NK-92 treated with Interleukin-12 subunit alpha and Interleukin-12 subunit beta, amount 100 ng/mL, for 24 hours (cell line): Measurements from ENCODE around the gene PCED1B.
"Not testable (repeated sequence)": the region's sequence is repeated elsewhere in the genome, so short reads cannot be mapped to it uniquely, and the experiment has no call there.

ENCODE experiments used
- DNase-seq: peaks from one replicate; lab custom pipeline; 2025; lab: John Stamatoyannopoulos, UW

Gene PCED1B

DNA sequence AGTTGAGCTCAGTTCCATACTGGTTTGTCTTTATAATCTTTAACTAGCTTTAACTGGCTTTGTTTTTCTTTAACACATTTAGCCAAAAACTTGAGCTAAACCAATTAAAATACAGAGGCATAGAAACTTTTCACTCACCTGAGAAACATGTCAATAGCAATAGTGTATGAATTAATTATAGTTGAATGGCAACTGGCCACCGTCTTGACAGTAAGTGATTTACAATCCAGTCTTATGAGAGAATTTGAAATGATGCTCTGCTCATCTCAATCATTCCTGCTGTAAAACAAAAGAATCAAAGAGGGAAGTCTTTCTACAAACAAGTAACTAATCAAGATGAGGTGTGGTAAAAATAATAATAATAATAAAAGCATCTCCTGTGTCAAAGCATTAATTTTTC lies 86.9 kb downstream of the PCED1B start:
- no peak for DNase-seq

DNA sequence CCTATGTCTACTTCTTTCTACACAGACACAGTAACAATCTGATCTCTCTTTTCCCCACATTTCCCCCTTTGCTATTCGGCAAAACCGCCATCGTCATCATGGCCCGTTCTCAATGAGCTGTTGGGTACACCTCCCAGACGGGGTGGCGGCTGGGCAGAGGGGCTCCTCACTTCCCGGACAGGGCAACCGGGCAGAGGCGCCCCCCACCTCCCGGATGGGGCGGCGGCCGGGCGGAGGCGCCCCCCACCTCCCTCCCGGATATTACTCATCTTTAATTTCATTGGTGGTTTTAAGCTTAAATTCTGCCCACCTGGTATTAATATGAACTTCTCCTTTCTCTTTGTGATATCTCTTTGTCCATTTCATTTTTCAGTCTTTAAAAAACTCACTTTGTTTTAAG lies 90.9 kb downstream of the PCED1B start:
- DNase-seq, result not testable (repeated sequence)

DNA sequence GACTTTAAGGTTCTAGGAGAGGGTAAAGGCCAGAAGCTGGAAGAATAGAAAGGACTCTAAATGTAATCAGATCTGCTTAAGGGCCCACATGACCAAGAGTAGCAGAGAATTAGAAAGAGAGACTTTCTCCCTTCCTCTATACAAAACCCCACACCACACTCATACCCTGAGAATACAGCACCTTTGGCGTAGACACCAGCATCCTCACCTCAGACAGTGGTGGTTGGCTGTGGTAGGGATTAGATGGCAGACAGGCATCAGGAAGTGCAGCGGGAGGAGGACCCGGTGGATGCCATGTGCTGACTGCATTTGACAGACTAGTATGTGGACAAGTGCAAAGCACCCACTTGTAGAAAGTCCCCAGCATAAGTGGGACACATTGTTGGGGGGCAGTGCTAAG lies 98.6 kb downstream of the PCED1B start:
- no peak for DNase-seq

DNA sequence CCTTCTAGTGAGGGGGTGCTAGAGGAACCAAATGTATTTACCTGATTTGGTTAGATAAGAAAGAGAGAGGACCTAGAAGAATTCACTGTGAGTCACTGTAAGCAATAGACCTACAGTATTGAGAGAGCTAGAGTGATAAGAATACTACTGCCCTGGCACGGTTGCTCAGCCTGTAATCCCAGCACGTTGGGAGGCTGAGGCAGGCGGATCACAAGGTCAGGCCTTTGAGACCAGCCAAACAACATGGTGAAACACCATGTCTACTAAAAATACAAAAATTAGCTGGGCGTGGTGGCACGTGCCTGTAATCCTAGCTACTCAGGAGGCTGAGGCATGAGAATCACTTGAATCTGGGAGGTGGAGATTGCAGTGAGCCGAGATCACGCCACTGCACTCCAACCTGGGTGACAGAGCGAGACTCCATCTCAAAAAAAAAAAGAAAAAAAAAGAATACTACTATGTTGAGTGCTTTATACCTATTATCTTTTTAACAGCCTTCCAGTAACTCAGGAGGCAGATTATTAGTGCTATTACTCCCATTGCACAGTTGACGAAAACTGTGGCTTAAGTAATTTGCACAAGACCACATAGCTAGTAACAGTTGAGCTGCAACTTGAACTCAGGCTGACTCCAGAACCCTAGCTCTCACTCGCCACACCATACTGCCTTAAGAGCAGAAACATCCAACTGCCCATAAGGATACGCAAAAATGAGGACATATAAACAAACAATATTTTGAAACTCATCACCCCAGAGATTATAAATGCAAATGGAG lies 102.9 kb downstream of the PCED1B start:
- not testable (repeated sequence) for DNase-seq

DNA sequence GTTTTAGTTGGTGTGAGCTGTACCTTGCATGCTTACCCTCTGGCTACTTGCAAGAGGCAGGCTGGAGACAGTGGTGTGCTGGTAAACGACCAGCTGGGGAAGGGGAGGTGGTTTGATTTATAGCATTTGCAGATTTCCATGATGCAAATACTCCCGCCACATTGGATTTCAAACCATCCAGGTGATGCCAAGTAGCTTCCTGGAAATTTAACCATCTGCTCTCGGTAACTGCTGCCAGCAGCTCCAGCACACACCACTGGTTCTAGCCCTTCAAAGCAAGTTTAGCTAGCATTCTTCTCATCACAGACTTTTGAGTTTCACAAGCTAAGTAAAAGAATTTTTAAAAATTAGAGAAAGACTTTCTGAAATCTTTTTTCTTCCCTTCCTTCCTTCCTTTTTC lies 104.8 kb downstream of the PCED1B start:
- DNase-seq, result no peak

DNA sequence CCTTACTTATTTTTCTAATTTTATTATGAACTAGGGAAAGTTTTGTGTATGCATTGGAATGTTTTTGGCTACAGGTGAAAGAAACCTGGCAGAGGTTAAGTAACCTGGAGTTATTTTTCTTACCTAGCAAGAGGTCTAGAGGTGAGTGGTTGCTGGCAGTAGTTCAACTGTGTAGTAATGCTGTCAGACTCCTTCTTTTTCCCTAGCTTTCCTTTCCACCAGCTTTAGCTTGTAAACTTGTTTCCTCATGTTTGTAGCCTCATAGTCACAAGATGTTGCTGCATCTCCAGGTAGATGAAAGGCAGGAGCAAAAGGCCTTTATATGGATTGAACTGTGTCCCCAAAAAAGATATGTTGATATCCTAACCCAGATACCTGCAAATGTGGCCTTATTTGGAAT lies 105.4 kb downstream of the PCED1B start:
- no peak for DNase-seq

DNA sequence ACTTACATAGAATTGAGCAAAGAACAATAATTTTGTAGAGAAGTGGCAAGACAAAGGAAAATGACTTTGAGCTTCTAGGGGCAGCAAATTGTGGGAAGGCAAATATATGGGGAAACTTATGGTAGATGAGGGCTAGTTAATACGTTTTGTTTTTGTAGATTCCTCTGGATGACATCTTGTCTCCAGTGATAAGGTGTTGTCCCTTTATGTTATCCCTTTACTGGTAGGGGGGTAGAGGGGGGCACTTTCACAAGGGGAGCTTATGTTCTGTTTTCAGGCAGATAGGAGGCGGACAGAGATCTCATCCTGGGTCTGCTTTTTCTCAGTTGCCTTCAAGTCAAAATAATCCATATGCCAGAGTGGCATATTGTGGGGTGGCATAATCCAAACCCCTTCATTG lies 106.8 kb downstream of the PCED1B start:
- no peak for DNase-seq

DNA sequence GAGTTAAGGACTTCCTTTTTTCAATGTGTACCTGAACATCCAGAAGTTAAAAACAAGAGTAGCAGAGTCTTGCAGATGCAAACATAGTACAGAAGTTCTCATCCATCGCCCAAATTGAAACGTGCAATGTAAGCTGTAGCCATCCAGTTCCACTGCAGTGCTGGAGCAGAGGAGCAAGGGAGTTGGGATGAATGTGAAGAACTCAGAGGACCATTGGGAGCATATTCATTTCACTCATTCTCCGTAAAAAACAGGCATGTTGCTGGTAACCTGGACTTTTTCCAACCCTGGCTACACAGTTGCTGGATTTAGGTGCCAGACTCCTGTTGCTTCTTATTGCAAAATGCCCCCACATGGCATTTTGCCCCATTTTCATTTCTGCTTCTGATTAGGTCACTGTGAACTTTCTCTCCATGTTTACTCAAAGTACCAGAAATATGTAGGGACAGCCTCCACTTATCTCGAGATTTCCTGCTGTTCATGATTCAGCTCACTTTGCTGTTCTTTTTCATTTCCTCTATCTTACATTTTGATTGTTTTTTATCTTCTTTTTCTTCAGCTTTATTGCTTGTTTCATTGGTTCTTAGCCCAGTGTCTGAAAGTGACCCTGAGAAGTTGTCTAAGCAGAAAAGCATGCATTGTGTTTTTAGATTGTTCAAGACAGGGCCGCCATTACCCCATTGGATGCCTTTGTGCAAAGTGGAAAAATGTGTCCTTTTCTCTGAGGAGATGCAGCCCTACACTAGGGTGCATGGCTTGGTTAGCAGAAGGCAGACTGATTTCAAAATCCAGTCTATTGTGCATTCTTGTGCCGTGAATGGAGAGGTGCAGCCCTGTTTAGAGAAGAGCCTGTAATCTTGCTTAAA lies 109.4 kb downstream of the PCED1B start:
- DNase-seq, result no peak

DNA sequence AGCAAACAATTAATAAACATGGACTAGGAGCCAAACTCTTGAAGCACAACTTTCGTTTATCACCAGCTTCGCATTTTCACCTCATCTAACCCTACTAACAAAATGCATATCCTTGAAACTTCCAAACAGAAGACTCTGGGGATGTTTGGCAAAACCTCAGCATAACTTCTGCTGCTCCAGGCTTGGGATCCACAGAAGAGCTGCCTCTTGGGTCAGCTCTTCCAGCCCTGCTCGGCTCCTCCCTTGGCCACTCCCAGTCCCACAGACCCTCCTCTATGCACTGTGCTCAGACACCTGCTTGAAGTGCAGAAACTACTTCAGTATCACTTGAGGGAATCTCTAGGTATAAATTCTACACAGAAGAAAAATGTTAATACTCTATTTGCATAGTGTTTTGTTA lies 110.3 kb downstream of the PCED1B start:
- no peak for DNase-seq

DNA sequence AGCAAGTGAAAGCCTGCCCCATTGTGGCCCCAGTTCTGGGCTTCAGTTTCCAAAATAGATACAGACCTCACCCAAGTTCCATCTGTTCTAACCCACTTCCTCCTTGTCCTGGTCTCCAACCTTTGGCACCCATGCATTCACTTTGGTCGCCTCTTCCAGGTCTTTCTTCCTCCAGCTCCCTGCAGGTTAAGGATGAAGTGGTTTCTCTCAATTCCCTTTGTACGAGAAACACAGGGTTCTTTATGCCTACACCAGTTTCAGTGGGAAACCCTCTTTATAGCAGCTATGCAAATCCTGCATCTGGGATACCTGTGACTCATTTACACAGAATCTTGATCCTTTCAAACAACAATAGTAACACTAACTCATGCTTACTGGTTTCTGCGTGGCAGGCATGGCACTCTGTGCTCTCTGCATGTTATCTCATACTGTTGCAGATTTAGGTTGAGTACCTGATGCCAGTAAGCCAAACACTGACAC lies 110.9 kb downstream of the PCED1B start:
- DNase-seq, result no peak

DNA sequence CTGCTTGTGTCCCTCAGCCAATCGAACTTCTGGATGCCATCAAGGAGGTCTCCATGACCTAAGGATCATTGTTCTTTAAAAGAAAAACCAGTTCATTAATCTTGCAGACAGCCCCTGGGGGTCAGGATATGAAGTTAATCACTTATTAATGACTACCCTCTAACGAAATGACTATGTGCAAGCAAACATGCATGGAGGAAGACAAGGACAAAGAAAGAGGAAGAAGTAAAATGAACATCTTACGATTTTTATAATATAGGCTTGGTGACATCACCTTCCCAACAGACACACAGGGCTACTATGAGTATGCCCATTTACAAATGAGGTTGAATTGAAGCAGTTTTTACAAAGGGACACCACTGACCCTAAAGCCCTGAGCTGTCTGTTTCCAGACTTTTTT lies 111.5 kb downstream of the PCED1B start:
- DNase-seq, result no peak

DNA sequence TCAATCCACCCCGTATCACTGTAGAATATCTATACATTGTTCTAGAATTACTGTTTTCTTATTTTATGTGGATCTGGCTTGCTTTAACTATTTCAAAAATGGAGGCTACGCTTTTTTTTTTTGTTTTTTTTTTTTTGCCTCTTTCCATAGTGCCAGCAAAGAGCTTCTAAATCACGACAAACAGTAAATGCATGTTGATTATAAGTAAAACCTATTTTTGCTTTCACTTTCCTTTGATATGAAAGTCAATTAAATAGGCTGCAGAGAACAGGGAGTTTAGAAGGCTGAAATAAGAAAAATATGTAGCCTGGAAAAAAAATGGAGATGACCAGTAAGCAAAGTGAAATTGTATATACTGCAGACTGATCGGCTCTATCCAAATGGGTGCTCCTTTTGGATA lies 112.6 kb downstream of the PCED1B start:
- no peak for DNase-seq

DNA sequence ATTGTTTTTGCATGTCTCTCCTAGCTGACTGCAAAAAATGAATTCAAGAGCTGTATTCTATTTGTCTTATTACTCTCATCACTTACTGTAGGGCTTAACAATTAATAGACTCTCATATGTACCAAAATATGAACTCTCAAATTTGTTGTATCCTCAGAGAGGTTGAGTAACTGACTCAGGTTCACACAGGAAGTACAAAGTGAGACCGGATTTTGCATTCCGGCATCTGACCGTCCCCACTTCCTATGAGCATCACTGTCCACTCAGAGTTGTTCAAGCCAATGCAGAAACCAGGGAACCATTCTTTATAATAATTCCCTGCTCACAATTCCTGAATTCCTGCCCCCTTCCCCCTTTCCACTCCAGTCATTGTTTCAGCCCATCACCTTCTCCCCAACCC lies 113.6 kb downstream of the PCED1B start:
- peak; percentile 5 for DNase-seq

DNA sequence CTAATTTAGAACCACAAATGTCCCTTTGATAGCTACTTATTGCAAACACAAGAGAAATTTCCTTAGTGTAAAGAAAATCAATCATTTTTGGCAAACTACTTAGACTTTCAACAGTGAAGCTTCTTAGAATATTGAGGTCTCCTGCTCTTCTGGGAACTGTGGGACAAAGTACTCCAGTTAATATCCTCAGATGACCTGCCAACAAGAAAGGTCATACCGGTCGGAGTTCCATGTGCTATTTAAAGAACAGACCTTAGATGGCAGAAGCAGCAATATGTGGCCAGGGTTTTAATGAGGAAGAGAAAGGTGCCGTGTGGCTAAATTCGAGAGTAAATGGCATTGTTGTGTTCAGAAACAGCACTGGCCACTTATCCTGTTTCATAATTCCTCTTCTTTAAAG lies 115.1 kb downstream of the PCED1B start:
- DNase-seq, result no peak

DNA sequence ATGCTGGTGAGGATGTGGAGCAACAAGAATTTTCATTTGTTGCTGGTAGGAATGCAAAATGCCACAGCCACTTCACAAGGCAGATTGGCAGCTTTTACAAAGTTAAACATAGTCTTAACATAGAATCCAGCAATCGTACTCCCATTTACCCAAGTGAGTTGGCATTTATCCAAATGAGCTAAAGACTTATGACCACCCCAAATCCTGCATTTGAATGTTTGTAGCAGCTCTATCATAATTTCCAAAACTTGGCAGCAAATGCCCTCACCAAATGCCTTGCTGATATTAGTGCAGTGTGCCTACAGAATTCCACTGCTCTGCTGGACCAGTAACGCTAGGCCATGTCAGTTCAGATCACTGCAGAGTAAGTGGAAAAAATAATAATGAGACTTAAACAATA lies 121.0 kb downstream of the PCED1B start:
- no peak for DNase-seq

DNA sequence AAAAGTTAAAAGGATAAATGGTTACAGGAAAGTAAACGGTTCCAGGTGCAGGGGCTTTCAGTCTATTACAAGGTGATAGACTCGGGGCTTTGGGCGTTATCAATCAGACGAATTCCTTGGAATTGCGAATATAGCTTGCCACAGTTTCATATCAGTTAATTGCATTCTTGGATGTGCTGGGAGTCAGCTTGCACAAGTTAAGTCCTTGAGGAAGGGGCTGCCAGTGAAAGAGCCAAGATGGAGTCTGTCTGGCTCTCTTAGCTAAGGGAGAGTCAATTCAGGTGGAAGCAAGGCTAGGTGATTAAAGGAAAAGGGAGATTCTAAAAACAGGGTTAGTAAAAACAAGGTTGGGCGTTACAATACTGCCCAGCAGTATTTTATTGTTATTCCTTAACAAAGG lies 121.8 kb downstream of the PCED1B start:
- not testable (repeated sequence) for DNase-seq

DNA sequence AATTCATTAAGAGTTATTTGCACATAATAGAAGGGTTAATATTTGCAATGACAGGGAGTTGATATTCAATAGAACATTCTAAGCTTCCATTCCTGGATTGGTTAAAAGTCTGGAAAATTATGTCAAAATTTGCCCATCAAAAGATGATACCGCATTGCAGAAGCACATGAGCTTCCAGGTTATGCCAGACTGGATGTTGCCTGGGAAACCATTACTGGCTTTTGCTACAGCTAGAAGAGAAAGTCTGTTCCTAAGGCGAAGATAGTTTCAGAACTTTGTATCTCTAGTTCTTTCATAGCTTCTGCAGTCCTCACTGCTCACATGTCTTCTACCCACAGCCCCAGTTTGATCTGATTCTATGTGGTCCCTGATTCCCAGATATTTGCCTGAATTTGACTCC lies 122.8 kb downstream of the PCED1B start:
- DNase-seq, result no peak

DNA sequence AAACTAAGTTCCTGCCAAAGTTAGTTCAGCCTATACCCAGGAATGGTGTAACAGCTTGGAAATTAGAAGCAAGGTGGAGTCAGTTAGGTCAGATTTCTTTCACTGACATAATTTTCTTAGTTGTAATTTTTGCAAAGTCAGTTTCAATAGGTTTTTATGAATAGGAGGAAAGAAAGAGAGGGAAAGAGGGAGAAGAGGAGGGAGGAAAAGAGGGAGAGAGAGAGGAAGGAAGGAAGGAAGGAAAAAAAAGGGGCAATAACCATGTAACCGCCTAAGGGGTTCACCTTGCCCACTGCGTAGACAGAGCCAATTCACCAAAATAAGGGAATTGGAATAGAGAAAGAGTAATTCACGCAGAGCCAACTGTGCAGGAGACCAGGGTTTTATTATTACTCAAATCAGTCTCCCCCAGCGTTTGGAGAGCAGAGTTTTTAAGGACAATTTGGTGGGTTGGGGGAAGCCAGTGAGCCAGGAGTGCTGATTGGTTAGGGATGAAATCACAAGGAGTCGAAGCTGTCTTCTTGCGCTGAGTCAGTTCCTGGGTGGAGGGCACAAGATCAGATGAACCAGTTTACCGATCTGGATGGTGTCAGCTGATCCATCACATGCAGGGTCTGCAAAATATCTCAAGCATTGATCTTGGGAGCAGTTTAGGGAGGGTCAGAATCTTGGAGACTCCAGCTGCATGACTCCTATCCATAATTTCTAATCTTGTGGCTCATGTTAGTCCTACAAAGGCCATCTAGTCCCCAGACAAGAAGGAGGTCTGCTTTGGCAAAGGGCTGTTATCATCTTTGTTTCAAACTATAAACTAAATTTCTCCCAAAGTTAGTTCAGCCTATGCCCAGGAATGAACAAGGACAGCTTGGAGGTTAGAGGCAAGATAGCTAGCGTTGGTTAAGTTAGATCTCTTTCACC lies 126.4 kb downstream of the PCED1B start:
- DNase-seq, result no peak

DNA sequence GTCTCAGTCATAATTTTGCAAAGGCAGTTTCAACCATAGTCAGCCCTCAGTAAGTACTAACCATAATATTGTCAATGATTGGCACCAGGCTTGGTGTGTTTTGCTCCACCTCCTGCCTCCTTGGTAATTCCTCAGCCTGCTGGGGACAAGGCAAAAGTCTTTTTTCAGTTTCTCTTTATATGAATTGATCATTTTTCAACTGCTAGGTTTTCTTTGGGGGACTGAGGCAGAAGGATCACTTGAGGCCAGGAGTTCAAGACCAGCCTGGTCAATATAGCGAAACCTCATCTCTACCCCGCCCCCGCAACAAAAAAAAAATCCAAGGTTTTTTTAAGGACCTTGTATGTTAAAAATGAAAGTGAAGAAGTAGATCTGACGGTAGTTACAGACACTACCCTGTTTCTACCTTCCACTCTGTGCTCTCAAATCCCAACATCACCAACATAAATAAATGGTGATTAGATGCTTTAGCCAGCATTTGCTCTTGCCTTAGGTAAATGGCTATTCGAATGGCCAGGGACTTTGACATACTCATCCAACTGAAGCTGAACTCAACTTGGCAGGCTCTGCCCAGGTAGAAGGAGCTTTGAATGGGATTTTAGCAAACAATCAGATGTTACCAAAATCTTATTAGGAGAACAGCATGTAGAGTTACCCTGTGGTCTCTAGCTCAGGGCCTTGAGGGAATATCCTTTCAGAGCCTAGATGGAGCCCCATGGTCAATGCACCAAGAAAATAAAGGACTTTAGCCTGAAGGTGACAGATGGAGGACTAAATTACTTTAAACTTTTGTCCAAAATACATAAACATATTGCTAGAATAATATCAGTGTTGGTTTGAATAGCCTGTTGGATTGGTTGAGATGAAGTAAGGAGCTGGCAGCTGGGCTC lies 127.3 kb downstream of the PCED1B start:
- no peak for DNase-seq

DNA sequence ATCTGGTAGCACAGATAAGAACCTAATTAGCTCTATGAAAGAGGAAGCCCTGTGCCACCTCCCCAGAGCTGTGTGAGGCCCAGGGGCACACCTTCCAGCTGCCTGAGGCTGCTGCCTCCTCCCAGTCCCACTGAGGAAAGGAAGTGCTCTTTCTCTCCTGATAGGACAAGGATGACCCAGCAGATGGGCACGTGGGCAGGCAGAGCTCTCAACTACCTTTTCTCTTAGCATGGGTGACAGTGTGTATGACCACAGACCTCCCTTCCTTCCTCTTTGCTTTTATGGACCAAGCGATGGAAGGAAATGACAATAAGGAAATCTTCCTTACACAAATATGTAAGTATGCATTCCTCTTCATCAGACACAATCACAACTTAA lies 127.9 kb downstream of the PCED1B start:
- no peak for DNase-seq

DNA sequence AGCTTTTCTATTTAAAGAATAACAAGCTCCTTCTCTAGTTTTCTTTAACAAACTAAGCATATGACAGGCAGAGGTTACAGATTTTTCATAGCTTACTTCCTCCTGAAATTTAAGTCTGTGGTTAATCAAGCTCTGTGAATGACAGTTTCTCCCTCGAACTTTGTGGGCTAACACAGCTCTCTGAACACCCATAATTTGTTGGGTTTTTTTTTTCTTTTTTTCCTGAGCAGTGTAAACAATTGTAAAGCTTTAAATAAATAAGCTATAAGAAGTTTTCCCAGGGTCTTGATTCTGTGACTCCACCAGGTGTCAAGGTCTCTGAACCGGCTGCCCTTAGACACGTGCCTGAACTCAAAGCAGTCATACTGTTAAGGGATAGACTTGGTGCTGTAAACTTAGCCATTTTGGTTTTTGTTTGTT lies 128.4 kb downstream of the PCED1B start:
- no peak for DNase-seq
